H9 (cell line): ENCODE results near the gene SLC2A10. TPM values are rescaled to one million over a fixed set of nuclear protein-coding genes. Genes with fewer than 3 reads are reported as not detected.

Experiments used
- DNase-seq: peaks from one replicate; pipeline ENCODE4 v3.0.0-alpha.2; 2017
- H2AFZ ChIP-seq: one replicate; pipeline ENCODE4 v1.6.1; 2013; ENCODE audit warnings: mild to moderate bottlenecking, low read length, control low read depth, moderate library complexity
- H2AK5ac ChIP-seq: 2 replicates; pipeline ENCODE4 v1.6.1; 2013; ENCODE audit warnings: low read length, control low read depth, mixed read lengths; ENCODE audit not compliant: insufficient read length
- H2BK120ac ChIP-seq: one replicate; pipeline ENCODE4 v1.6.1; 2013; ENCODE audit warnings: low read depth, mild to moderate bottlenecking, low read length, control low read depth, inconsistent platforms; ENCODE audit not compliant: poor library complexity, severe bottlenecking
- H2BK12ac ChIP-seq: 2 replicates; pipeline ENCODE4 v1.6.1; 2013; ENCODE audit warnings: low read length, control low read depth, mixed read lengths, low read depth; ENCODE audit not compliant: insufficient read length
- H2BK15ac ChIP-seq: 2 replicates; pipeline ENCODE4 v1.6.1; 2013; ENCODE audit warnings: low read depth, low read length, control low read depth
- H2BK20ac ChIP-seq: one replicate; pipeline ENCODE4 v1.6.1; 2013; ENCODE audit warnings: low read depth, mild to moderate bottlenecking, low read length, control low read depth, inconsistent platforms; ENCODE audit not compliant: poor library complexity, severe bottlenecking
- H2BK5ac ChIP-seq: 2 replicates; pipeline ENCODE4 v1.6.1; 2013; ENCODE audit warnings: low read length, control low read depth, mixed read lengths; ENCODE audit not compliant: insufficient read length
- H3K14ac ChIP-seq: 2 replicates; pipeline ENCODE4 v1.6.1; 2013; ENCODE audit warnings: low read length, control low read depth; ENCODE audit not compliant: insufficient read depth
- H3K18ac ChIP-seq: 2 replicates; pipeline ENCODE4 v1.6.1; 2013; ENCODE audit warnings: low read depth, mild to moderate bottlenecking, mixed read lengths, low read length, control low read depth; ENCODE audit not compliant: insufficient read length
- H3K23ac ChIP-seq: 2 replicates; pipeline ENCODE4 v1.6.1; 2013; ENCODE audit warnings: low read length, control low read depth, mixed read lengths, low read depth; ENCODE audit not compliant: insufficient read length
- H3K23me2 ChIP-seq: 2 replicates; pipeline ENCODE4 v1.6.1; 2013; ENCODE audit warnings: low read depth, mild to moderate bottlenecking, mixed read lengths, low read length, control low read depth; ENCODE audit not compliant: insufficient read length, poor library complexity, severe bottlenecking
- H3K27ac ChIP-seq: 2 replicates; pipeline ENCODE4 v1.5.1; 2013; ENCODE audit warnings: low read length, control low read depth, mixed read lengths, low read depth; ENCODE audit not compliant: insufficient read length
- H3K27me3 ChIP-seq: 2 replicates; pipeline ENCODE4 v1.6.1; 2013; ENCODE audit warnings: low read length, control low read depth, inconsistent platforms; ENCODE audit not compliant: insufficient read depth
- H3K4ac ChIP-seq: 2 replicates; pipeline ENCODE4 v1.6.1; 2013; ENCODE audit warnings: low read depth, mild to moderate bottlenecking, control low read depth, inconsistent platforms, low read length, moderate library complexity
- H3K4me1 ChIP-seq: 2 replicates; pipeline ENCODE4 v1.6.1; 2013; ENCODE audit warnings: low read length, control low read depth, inconsistent platforms; ENCODE audit not compliant: insufficient read depth
- H3K4me2 ChIP-seq: 2 replicates; pipeline ENCODE4 v1.6.1; 2013; ENCODE audit warnings: low read length, control low read depth, mixed read lengths; ENCODE audit not compliant: insufficient read length, insufficient read depth
- H3K56ac ChIP-seq: 2 replicates; pipeline ENCODE4 v1.6.1; 2013; ENCODE audit warnings: low read depth, mild to moderate bottlenecking, mixed read lengths, low read length, control low read depth; ENCODE audit not compliant: insufficient read length
- H3K79me1 ChIP-seq: 2 replicates; pipeline ENCODE4 v1.6.1; 2013; ENCODE audit warnings: low read depth, mild to moderate bottlenecking, moderate library complexity, low read length, control low read depth, inconsistent platforms; ENCODE audit not compliant: insufficient read depth, poor library complexity, severe bottlenecking
- H3K79me2 ChIP-seq: 2 replicates; pipeline ENCODE4 v1.6.1; 2013; ENCODE audit warnings: low read length, control low read depth, inconsistent platforms; ENCODE audit not compliant: insufficient read depth
- H3K9ac ChIP-seq: 2 replicates; pipeline ENCODE4 v1.6.1; 2013; ENCODE audit warnings: low read length, control low read depth, mixed read lengths; ENCODE audit not compliant: insufficient read length; ENCODE audit errors: extremely low read depth
- H3K9me3 ChIP-seq: one replicate; pipeline ENCODE4 v1.6.1; 2013; ENCODE audit warnings: low read depth, low read length, inconsistent platforms; ENCODE audit not compliant: control insufficient read depth
- H3T11ph ChIP-seq: one replicate; pipeline ENCODE4 v1.6.1; 2013; ENCODE audit warnings: mild to moderate bottlenecking, low read length, control low read depth, inconsistent platforms
- H4K20me1 ChIP-seq: one replicate; pipeline ENCODE4 v1.6.1; 2013; ENCODE audit not compliant: control insufficient read depth, insufficient read length, insufficient read depth
- H4K5ac ChIP-seq: 2 replicates; pipeline ENCODE4 v1.6.1; 2013; ENCODE audit warnings: low read depth, mild to moderate bottlenecking, mixed read lengths, low read length, control low read depth; ENCODE audit not compliant: insufficient read length
- H4K8ac ChIP-seq: replicated peaks from 2 replicates; pipeline ENCODE4 v1.6.1; 2013; ENCODE audit warnings: low read length, control low read depth, mixed read lengths, low read depth; ENCODE audit not compliant: insufficient read length
- H4K91ac ChIP-seq: 2 replicates; pipeline ENCODE4 v1.6.1; 2013; ENCODE audit warnings: low read depth, mild to moderate bottlenecking, moderate library complexity, mixed read lengths, low read length, control low read depth; ENCODE audit not compliant: insufficient read length
- H3K27ac Mint-ChIP-seq, 3 experiments: 2 replicates in 2 of 3; 3 replicates in 1 of 3; pipeline ENCODE4 v1.8.0; 2020 to 2021; ENCODE audit warnings: mixed read lengths in 3 of 3, mild to moderate bottlenecking in 1 of 3, moderate library complexity in 1 of 3
- H3K27me3 Mint-ChIP-seq: 2 replicates; pipeline ENCODE4 v1.8.0; 2021; ENCODE audit warnings: low read depth, mild to moderate bottlenecking, moderate library complexity, mixed read lengths
- H3K36me3 Mint-ChIP-seq, 3 experiments: 2 replicates in 2 of 3; 3 replicates in 1 of 3; pipeline ENCODE4 v1.8.0; 2020 to 2021; ENCODE audit warnings: low read depth in 3 of 3, mixed read lengths in 3 of 3; ENCODE audit not compliant: insufficient read depth in 1 of 3
- H3K4me1 Mint-ChIP-seq, 2 experiments: 2 replicates each; pipeline ENCODE4 v1.8.0; 2020; ENCODE audit warnings: mixed read lengths in 2 of 2
- H3K4me3 Mint-ChIP-seq, 2 experiments: 2 replicates in 1 of 2; 3 replicates in 1 of 2; pipeline ENCODE4 v1.8.0; 2020 to 2021; ENCODE audit warnings: mild to moderate bottlenecking in 2 of 2, mixed read lengths in 2 of 2, moderate library complexity in 1 of 2
- H3K9me3 Mint-ChIP-seq, 2 experiments: 2 replicates in 1 of 2; 3 replicates in 1 of 2; pipeline ENCODE4 v1.8.0; 2020; ENCODE audit warnings: mild to moderate bottlenecking in 2 of 2, mixed read lengths in 2 of 2, moderate library complexity in 1 of 2
- WGBS: extraction: QIAGEN DNeasy Blood & Tissue Kit; methylation state at CpG from one replicate; pipeline ENCODE4 v1.1.7; 2013; ENCODE audit warnings: missing lambda C conversion rate, low lambda C conversion rate, mixed read lengths; ENCODE audit not compliant: insufficient read length; ENCODE audit errors: extremely low coverage; 5-methylcytosine and 5-hydroxymethylcytosine counted together
- total RNA-seq: library from RNA; stranded (reverse); gene quantifications from 2 replicates; pipeline ENCODE4 v1.2.1, GENCODE V29; 2021
- TF ChIP-seq, protein P1 (sequence below): fragments of 200-600 bp; sonication (generic); conservative IDR thresholded peaks from 3 replicates; pipeline ENCODE4 v1.8.0; 2021; ENCODE audit warnings: antibody characterized with exemption, mild to moderate bottlenecking

The SLC2A10 gene
- total RNA-seq, 1 experiment from 2014 or later = 8.2 TPM

DNA sequence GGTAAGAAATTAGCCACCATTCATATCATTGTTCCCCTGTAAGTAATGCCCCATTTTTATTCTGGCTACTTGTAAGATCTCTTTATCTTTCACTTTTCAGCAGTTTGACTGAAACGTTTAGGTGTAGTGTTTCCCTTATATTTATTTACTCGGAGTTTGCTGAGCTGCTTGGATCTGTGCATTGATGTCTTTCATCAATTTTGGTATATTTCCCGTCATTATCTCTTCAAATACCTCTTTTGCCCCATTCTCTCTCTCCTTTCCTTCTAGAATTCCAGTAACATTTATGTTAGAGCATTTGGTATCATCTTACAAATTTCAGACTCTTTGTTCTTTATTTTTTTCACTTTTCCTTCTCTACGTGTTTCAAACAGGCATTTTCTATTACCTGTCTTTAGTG lies 49.0 kb upstream of the SLC2A10 start:
- no peak overlapping the region for H2AK5ac ChIP-seq
- Mint-ChIP-seq H3K4me3 (no peak overlapping the region), H3K36me3 (peaks cover 14 to 38% (median 24%) of the 10 kb centered on the region in 3 experiments), H3K27me3 (no peaks in the 10 kb centered on the region), H3K9me3 (peaks cover 13% of the 10 kb centered on the region in 2 experiments), H3K27ac (no peak overlapping the region), H3K4me1 (peaks cover 4 to 5% of the 10 kb centered on the region in 2 experiments; a peak in 2 of 4 replicates)
- no peak overlapping the region for H3K14ac ChIP-seq
- no peaks in the 10 kb centered on the region for H3K9me3 ChIP-seq
- no peak overlapping the region for H4K5ac ChIP-seq
- no peak overlapping the region for H4K91ac ChIP-seq
- H3T11ph ChIP-seq = no peak overlapping the region
- H2BK12ac ChIP-seq = no peak overlapping the region
- no peaks in the 10 kb centered on the region for H3K79me1 ChIP-seq
- no peak overlapping the region for H3K9ac ChIP-seq
- no CpG with 5 or more reads among the region's 4 CpGs for WGBS
- no peak overlapping the region for H3K4me2 ChIP-seq
- no peak for DNase-seq
- no peak overlapping the region for H3K4ac ChIP-seq
- no peak overlapping the region for H4K8ac ChIP-seq
- H3K27me3 ChIP-seq = no peaks in the 10 kb centered on the region
- no peak overlapping the region for H3K18ac ChIP-seq
- H3K4me1 ChIP-seq = no peaks in the 10 kb centered on the region
- H2BK120ac ChIP-seq = no peak overlapping the region
- no peak overlapping the region for H3K27ac ChIP-seq
- H3K23ac ChIP-seq = no peak overlapping the region
- no peak overlapping the region for H2BK20ac ChIP-seq
- no peak overlapping the region for H3K56ac ChIP-seq
- no peak overlapping the region for H2AFZ ChIP-seq
- H3K23me2 ChIP-seq = no peaks in the 10 kb centered on the region
- TF ChIP-seq, protein P1, sequence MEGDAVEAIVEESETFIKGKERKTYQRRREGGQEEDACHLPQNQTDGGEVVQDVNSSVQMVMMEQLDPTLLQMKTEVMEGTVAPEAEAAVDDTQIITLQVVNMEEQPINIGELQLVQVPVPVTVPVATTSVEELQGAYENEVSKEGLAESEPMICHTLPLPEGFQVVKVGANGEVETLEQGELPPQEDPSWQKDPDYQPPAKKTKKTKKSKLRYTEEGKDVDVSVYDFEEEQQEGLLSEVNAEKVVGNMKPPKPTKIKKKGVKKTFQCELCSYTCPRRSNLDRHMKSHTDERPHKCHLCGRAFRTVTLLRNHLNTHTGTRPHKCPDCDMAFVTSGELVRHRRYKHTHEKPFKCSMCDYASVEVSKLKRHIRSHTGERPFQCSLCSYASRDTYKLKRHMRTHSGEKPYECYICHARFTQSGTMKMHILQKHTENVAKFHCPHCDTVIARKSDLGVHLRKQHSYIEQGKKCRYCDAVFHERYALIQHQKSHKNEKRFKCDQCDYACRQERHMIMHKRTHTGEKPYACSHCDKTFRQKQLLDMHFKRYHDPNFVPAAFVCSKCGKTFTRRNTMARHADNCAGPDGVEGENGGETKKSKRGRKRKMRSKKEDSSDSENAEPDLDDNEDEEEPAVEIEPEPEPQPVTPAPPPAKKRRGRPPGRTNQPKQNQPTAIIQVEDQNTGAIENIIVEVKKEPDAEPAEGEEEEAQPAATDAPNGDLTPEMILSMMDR = no peak
- H4K20me1 ChIP-seq = no peaks in the 10 kb centered on the region
- no peak overlapping the region for H2BK5ac ChIP-seq
- no peaks in the 10 kb centered on the region for H3K79me2 ChIP-seq
- H2BK15ac ChIP-seq = no peak overlapping the region
